ENCODE measurements around the gene NLRP10. TPM values are rescaled to one million over a fixed set of nuclear protein-coding genes. Genes with fewer than 3 reads are reported as not detected.

The NLRP10 gene
- 1 to 10 TPM in 1 of 8 experiments, under 1 TPM in 3, not detected in 4; 0.14 to 1.4 (median 0.39) TPM for total RNA-seq

GRCh38 chr11:7965386-7965785 is at the start of gene NLRP10:
Gene NLRP10 (minus strand): TSS chr11:7965447. CDS start chr11:7963495, 1,952 bp downstream.
- Histone ChIP-seq H3K4me1 (replicated peaks in 1 of 2) (no peaks in the 10 kb centered on the region), H3K4me3 (no peak within 1 kb of the TSS), H3K27ac (no peak within 1 kb of the TSS)
- WGBS, 10 experiments, result 40 to 88% (median 55%) methylated on average over 1 of the region's 1 CpG; no CpG with 5 or more reads in 6 of the 10 experiments
- in situ Hi-C loops (cut with MboI; ENCODE audit: low pct_unique_long_range_greater_than_20kb in 2 of 9, low sequenced_read_pairs in 9 of 9, unreplicated experiment in 9 of 9), result no loop called here
- ATAC-seq (replicated peaks in 6 of 8), result peak in 2 of 8 experiments; percentile 86 to 90

GRCh38 chr11:8013833-8014232 is 48.6 kb upstream of the NLRP10 start:
- no peak for ATAC-seq (replicated peaks in 6 of 8)
- no peak overlapping the region for H3K27ac ChIP-seq
- no peak overlapping the region for H3K4me3 ChIP-seq
- peaks cover 14 to 21% of the 10 kb centered on the region in 2 donors for H3K4me1 ChIP-seq (replicated peaks in 1 of 2)
- in situ Hi-C loops (cut with MboI; ENCODE audit: low pct_unique_long_range_greater_than_20kb in 2 of 9, low sequenced_read_pairs in 9 of 9, unreplicated experiment in 9 of 9), result loop anchor here in 2 of 9 experiments (25.0 kb wide), 2 partner anchors 98 to 548 kb away; no protein-coding TSS in a partner anchor
- WGBS, 10 experiments, result 60 to 85% (median 80%) methylated on average over 1 to 4 of the region's 5 CpGs; no CpG with 5 or more reads in 5 of the 10 experiments

- Histone ChIP-seq H3K4me3 (no peak overlapping the region), H3K4me1 (replicated peaks in 1 of 2) (peaks cover 13% of the 10 kb centered on the region in 2 donors), H3K27ac (no peak overlapping the region)
- ATAC-seq (replicated peaks in 6 of 8), result peak in 7 of 8 experiments; percentile 34 to 94 (median 52)
- in situ Hi-C loops (cut with MboI; ENCODE audit: low pct_unique_long_range_greater_than_20kb in 2 of 9, low sequenced_read_pairs in 9 of 9, unreplicated experiment in 9 of 9), result loop anchor here in 2 of 9 experiments (25.0 kb wide), 2 partner anchors 100 to 550 kb away; no protein-coding TSS in a partner anchor
- WGBS, 10 experiments, result 5 to 88% (median 51%) methylated on average over 1 to 4 of the region's 4 CpGs; no CpG with 5 or more reads in 4 of the 10 experiments
These were observed 46.8 kb upstream of the NLRP10 start for GRCh38 chr11:8011981-8012444.

GRCh38 chr11:8011371-8011770 is 46.1 kb upstream of the NLRP10 start:
- WGBS, 10 experiments, result 40 to 100% (median 100%) methylated on average over 1 to 2 of the region's 2 CpGs; no CpG with 5 or more reads in 5 of the 10 experiments
- Histone ChIP-seq H3K4me3 (no peak overlapping the region), H3K4me1 (replicated peaks in 1 of 2) (peaks cover 6 to 7% of the 10 kb centered on the region in 2 donors), H3K27ac (no peak overlapping the region)
- ATAC-seq (replicated peaks in 6 of 8), result no peak
- in situ Hi-C loops (cut with MboI; ENCODE audit: low pct_unique_long_range_greater_than_20kb in 2 of 9, low sequenced_read_pairs in 9 of 9, unreplicated experiment in 9 of 9), result loop anchor here in 2 of 9 experiments (25.0 kb wide), 2 partner anchors 101 to 551 kb away; no protein-coding TSS in a partner anchor

GRCh38 chr11:8009856-8010255 is 44.6 kb upstream of the NLRP10 start:
- in situ Hi-C loops (cut with MboI; ENCODE audit: low pct_unique_long_range_greater_than_20kb in 2 of 9, low sequenced_read_pairs in 9 of 9, unreplicated experiment in 9 of 9), result loop anchor here in 4 of 9 experiments (10.0 to 25.0 kb wide), 3 partner anchors 85 to 552 kb away; no protein-coding TSS in a partner anchor
- Histone ChIP-seq H3K27ac (no peak overlapping the region), H3K4me1 (replicated peaks in 1 of 2) (no peaks in the 10 kb centered on the region), H3K4me3 (no peak overlapping the region)
- WGBS, 10 experiments, result 80 to 100% (median 100%) methylated on average over 1 to 3 of the region's 3 CpGs; no CpG with 5 or more reads in 4 of the 10 experiments
- ATAC-seq (replicated peaks in 6 of 8), result no peak

- no peak overlapping the region for H3K27ac ChIP-seq
- WGBS, 10 experiments, result 0 to 100% (median 60%) methylated on average over 1 to 3 of the region's 4 CpGs; no CpG with 5 or more reads in 4 of the 10 experiments
- no peaks in the 10 kb centered on the region for H3K4me1 ChIP-seq (replicated peaks in 1 of 2)
- no peak for ATAC-seq (replicated peaks in 6 of 8)
- in situ Hi-C loops (cut with MboI; ENCODE audit: low pct_unique_long_range_greater_than_20kb in 2 of 9, low sequenced_read_pairs in 9 of 9, unreplicated experiment in 9 of 9), result loop anchor here in 4 of 9 experiments (10.0 to 25.0 kb wide), 3 partner anchors 87 to 554 kb away; no protein-coding TSS in a partner anchor
- H3K4me3 ChIP-seq, result no peak overlapping the region
These were observed 43.0 kb upstream of the NLRP10 start for GRCh38 chr11:8008212-8008611.

- ATAC-seq (replicated peaks in 6 of 8), result peak; percentile 91 to 99 (median 96)
- H3K4me3 ChIP-seq, result no peak overlapping the region
- no peak overlapping the region for H3K27ac ChIP-seq
- in situ Hi-C loops (cut with MboI; ENCODE audit: low pct_unique_long_range_greater_than_20kb in 2 of 9, low sequenced_read_pairs in 9 of 9, unreplicated experiment in 9 of 9), result loop anchor here in 4 of 9 experiments (10.0 to 25.0 kb wide), 3 partner anchors 88 to 556 kb away; no protein-coding TSS in a partner anchor
- H3K4me1 ChIP-seq (replicated peaks in 1 of 2), result no peaks in the 10 kb centered on the region
These were observed 41.2 kb upstream of the NLRP10 start for GRCh38 chr11:8006349-8006977.

GRCh38 chr11:8005556-8005955 is 40.3 kb upstream of the NLRP10 start:
- in situ Hi-C loops (cut with MboI; ENCODE audit: low pct_unique_long_range_greater_than_20kb in 2 of 9, low sequenced_read_pairs in 9 of 9, unreplicated experiment in 9 of 9), result loop anchor here in 4 of 9 experiments (10.0 to 25.0 kb wide), 3 partner anchors 89 to 557 kb away; no protein-coding TSS in a partner anchor
- ATAC-seq (replicated peaks in 6 of 8), result no peak
- no peak overlapping the region for H3K4me3 ChIP-seq
- H3K4me1 ChIP-seq (replicated peaks in 1 of 2), result no peaks in the 10 kb centered on the region
- no peak overlapping the region for H3K27ac ChIP-seq

- H3K4me1 ChIP-seq (replicated peaks in 1 of 2), result no peaks in the 10 kb centered on the region
- H3K27ac ChIP-seq, result no peak overlapping the region
- no peak for ATAC-seq (replicated peaks in 6 of 8)
- no peak overlapping the region for H3K4me3 ChIP-seq
- in situ Hi-C loops (cut with MboI; ENCODE audit: low pct_unique_long_range_greater_than_20kb in 2 of 9, low sequenced_read_pairs in 9 of 9, unreplicated experiment in 9 of 9), result loop anchor here in 4 of 9 experiments (10.0 to 25.0 kb wide), 3 partner anchors 91 to 558 kb away; no protein-coding TSS in a partner anchor
- 90 to 100% (median 96%) methylated on average over 1 to 2 of the region's 2 CpGs; no CpG with 5 or more reads in 4 of the 10 experiments for WGBS, 10 experiments
These were observed 38.8 kb upstream of the NLRP10 start for GRCh38 chr11:8004008-8004407.

GRCh38 chr11:8003187-8003586 is 37.9 kb upstream of the NLRP10 start:
- no peak for ATAC-seq (replicated peaks in 6 of 8)
- no peaks in the 10 kb centered on the region for H3K4me1 ChIP-seq (replicated peaks in 1 of 2)
- in situ Hi-C loops (cut with MboI; ENCODE audit: low pct_unique_long_range_greater_than_20kb in 2 of 9, low sequenced_read_pairs in 9 of 9, unreplicated experiment in 9 of 9), result loop anchor here in 4 of 9 experiments (10.0 to 25.0 kb wide), 3 partner anchors 92 to 559 kb away; no protein-coding TSS in a partner anchor
- WGBS, 10 experiments, result 29 to 90% (median 60%) methylated on average over 1 to 5 of the region's 7 CpGs; no CpG with 5 or more reads in 3 of the 10 experiments
- no peak overlapping the region for H3K27ac ChIP-seq
- no peak overlapping the region for H3K4me3 ChIP-seq

GRCh38 chr11:8002676-8003075 is 37.4 kb upstream of the NLRP10 start:
- Histone ChIP-seq H3K27ac (no peak overlapping the region), H3K4me3 (no peak overlapping the region), H3K4me1 (replicated peaks in 1 of 2) (no peaks in the 10 kb centered on the region)
- in situ Hi-C loops (cut with MboI; ENCODE audit: low pct_unique_long_range_greater_than_20kb in 2 of 9, low sequenced_read_pairs in 9 of 9, unreplicated experiment in 9 of 9), result loop anchor here in 4 of 9 experiments (10.0 to 25.0 kb wide), 3 partner anchors 92 to 560 kb away; no protein-coding TSS in a partner anchor
- 0 to 100% (median 65%) methylated on average over 1 of the region's 1 CpG; no CpG with 5 or more reads in 4 of the 10 experiments for WGBS, 10 experiments
- ATAC-seq (replicated peaks in 6 of 8), result no peak

- in situ Hi-C loops (cut with MboI; ENCODE audit: low pct_unique_long_range_greater_than_20kb in 2 of 9, low sequenced_read_pairs in 9 of 9, unreplicated experiment in 9 of 9), result loop anchor here in 4 of 9 experiments (10.0 to 25.0 kb wide), 3 partner anchors 94 to 562 kb away; no protein-coding TSS in a partner anchor
- WGBS, 10 experiments, result 30 to 98% (median 86%) methylated on average over 2 to 5 of the region's 5 CpGs
These were observed 35.1 kb upstream of the NLRP10 start for GRCh38 chr11:8000390-8000789.

GRCh38 chr11:7999795-8000194 is 34.5 kb upstream of the NLRP10 start:
- 73 to 100% (median 88%) methylated on average over 1 to 8 of the region's 10 CpGs; no CpG with 5 or more reads in 1 of the 10 experiments for WGBS, 10 experiments
- no peak for ATAC-seq (replicated peaks in 6 of 8)
- no peak overlapping the region for H3K4me3 ChIP-seq
- in situ Hi-C loops (cut with MboI; ENCODE audit: low pct_unique_long_range_greater_than_20kb in 2 of 9, low sequenced_read_pairs in 9 of 9, unreplicated experiment in 9 of 9), result loop anchor here in 4 of 9 experiments (10.0 to 25.0 kb wide), 4 partner anchors 95 to 912 kb away; partner anchors contain the start of gene RBMXL2 (in 1 of the 4)
- H3K27ac ChIP-seq, result no peak overlapping the region
- no peaks in the 10 kb centered on the region for H3K4me1 ChIP-seq (replicated peaks in 1 of 2)

More at GRCh38 chr11:8000390-8000789, 35.1 kb upstream of the NLRP10 start:
- Histone ChIP-seq H3K4me1 (replicated peaks in 1 of 2) (no peaks in the 10 kb centered on the region), H3K27ac (no peak overlapping the region), H3K4me3 (no peak overlapping the region)
- ATAC-seq (replicated peaks in 6 of 8), result no peak

Data from motor neuron (in vitro differentiated cells).